ENCODE results near the gene BTBD6. TPM values are rescaled to one million over a fixed set of nuclear protein-coding genes. Genes with fewer than 3 reads are reported as not detected.
A peak's percentile ranks its signal among the peaks of the same experiment; 100 is the strongest.

The BTBD6 gene
- total RNA-seq, 1 experiment from 2014 or later = 7.8 TPM

GRCh38 chr14:105252552-105253328 is 4.4 kb downstream of the BTBD6 start:
- Mint-ChIP-seq H3K36me3 (peaks cover 4% of the 10 kb centered on the region; the same call in 1 of the 2 replicates), H3K4me3 (no peak overlapping the region), H3K4me1 (no peaks in the 10 kb centered on the region), H3K9me3 (no peaks in the 10 kb centered on the region), H3K27me3 (ENCODE audit: low read depth) (no peaks in the 10 kb centered on the region; the same call in 1 of the 2 replicates), H3K27ac (no peak overlapping the region)
- no peak for ATAC-seq
- CTCF ChIA-PET = no interaction called here
- TF ChIP-seq NR3C1 (CRISPR knock-in tag; conservative IDR thresholded peaks at IDR 0.05; ENCODE audit: low read depth) = no peak
- TF ChIP-seq, protein P1, sequence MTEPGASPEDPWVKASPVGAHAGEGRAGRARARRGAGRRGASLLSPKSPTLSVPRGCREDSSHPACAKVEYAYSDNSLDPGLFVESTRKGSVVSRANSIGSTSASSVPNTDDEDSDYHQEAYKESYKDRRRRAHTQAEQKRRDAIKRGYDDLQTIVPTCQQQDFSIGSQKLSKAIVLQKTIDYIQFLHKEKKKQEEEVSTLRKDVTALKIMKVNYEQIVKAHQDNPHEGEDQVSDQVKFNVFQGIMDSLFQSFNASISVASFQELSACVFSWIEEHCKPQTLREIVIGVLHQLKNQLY (CRISPR knock-in tag; IDR thresholded peaks at IDR 0.05) = no peak
- TF ChIP-seq CBFB (CRISPR knock-in tag; IDR thresholded peaks at IDR 0.05; ENCODE audit: low read depth) = no peak
- no peak for TF ChIP-seq ZNF219 (CRISPR knock-in tag; IDR thresholded peaks at IDR 0.05; ENCODE audit: borderline replicate concordance)
- TF ChIP-seq JUN (CRISPR knock-in tag; IDR thresholded peaks at IDR 0.05) = no peak
- DNase-seq (ENCODE audit: low spot score) = no peak
- POLR2A ChIA-PET = no interaction called here

DNA sequence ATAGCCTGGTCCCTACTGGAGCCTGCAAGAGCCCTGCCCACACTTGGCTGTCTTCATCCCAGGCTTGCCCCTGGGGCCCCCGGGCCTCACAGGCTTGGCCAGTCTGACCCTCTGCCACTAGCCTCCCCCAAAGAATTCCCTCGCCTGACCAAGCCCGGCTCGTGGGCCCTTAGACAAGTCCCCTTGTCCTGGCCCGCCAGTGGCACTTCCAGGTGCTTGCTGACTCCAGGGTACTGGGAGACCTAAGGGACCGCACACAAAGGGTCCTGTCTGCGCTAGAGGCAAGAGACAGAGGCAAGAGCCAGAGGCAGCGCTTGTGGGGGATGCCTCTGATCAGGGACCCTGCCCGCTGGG is 5.0 kb downstream of the BTBD6 start:
- Mint-ChIP-seq H3K9me3 (no peaks in the 10 kb centered on the region), H3K27me3 (ENCODE audit: low read depth) (no peaks in the 10 kb centered on the region), H3K27ac (0 out of 2 replicates have a peak overlapping the region, but pooled peaks have one; percentile 53), H3K4me1 (no peaks in the 10 kb centered on the region), H3K4me3 (no peak overlapping the region), H3K36me3 (peaks cover 4% of the 10 kb centered on the region; the same call in 1 of the 2 replicates)
- DNase-seq (ENCODE audit: low spot score) (no peak), ATAC-seq (no peak)
- ChIA-PET CTCF (no interaction called here), POLR2A (no interaction called here)
- no peak for TF ChIP-seq FOXP4 (CRISPR knock-in tag; IDR thresholded peaks at IDR 0.05)
- no peak for TF ChIP-seq MYBL2 (CRISPR knock-in tag; IDR thresholded peaks at IDR 0.05)
- no peak for TF ChIP-seq ZNF396 (CRISPR knock-in tag; IDR thresholded peaks at IDR 0.05; ENCODE audit: borderline replicate concordance)
- TF ChIP-seq ESRRA (CRISPR knock-in tag; IDR thresholded peaks at IDR 0.05; ENCODE audit: borderline replicate concordance) = no peak
- TF ChIP-seq FOXK1 (CRISPR knock-in tag; IDR thresholded peaks at IDR 0.05) = no peak
- TF ChIP-seq FOXP1 (CRISPR knock-in tag; IDR thresholded peaks at IDR 0.05; ENCODE audit: borderline replicate concordance) = no peak
- TF ChIP-seq SOX15 (CRISPR knock-in tag; IDR thresholded peaks at IDR 0.05) = no peak
- TF ChIP-seq NR3C1 (CRISPR knock-in tag; conservative IDR thresholded peaks at IDR 0.05; ENCODE audit: low read depth) = no peak
- no peak for TF ChIP-seq ZNF671 (CRISPR knock-in tag; IDR thresholded peaks at IDR 0.05)
- no peak for TF ChIP-seq ZNF263 (CRISPR knock-in tag; IDR thresholded peaks at IDR 0.05; ENCODE audit: low read depth)

DNA sequence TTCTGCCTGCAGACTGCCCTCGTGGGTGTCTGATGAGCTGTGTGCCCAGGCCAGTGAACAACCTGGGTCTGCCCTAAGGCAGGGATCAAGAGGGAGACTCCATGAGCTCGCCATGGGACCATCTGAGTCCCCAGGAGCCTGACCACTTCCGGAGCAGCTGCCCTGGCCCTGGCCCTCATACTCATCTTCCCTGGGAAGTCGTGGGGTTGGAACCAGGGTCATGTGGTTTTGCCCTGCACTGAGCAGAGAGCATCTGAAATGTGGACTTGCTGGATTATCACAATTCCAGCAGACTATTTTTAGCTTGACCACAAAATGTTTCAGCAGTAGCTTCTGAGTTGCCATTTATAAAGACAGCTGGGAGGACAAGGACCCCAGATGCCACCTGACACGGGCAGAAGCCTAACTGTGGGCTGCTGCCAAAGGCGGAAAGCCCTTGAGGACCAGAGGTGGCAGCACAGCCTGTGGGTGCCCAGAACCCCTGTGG is 6.7 kb downstream of the BTBD6 start:
- no peak for ATAC-seq
- H3K27me3 Mint-ChIP-seq (ENCODE audit: low read depth) = no peaks in the 10 kb centered on the region
- ChIA-PET POLR2A (no interaction called here), CTCF (interaction anchor here (1.0 to 1.1 kb wide), 2 partner anchors 20 to 97 kb away, joined by 3 read pairs; no protein-coding TSS in a partner anchor)
- H3K4me1 Mint-ChIP-seq = no peaks in the 10 kb centered on the region
- H3K36me3 Mint-ChIP-seq = peaks cover 3% of the 10 kb centered on the region; the same call in 1 of the 2 replicates
- no peak for DNase-seq (ENCODE audit: low spot score)
- H3K9me3 Mint-ChIP-seq = no peaks in the 10 kb centered on the region
- H3K4me3 Mint-ChIP-seq = no peak overlapping the region
- no peak overlapping the region for H3K27ac Mint-ChIP-seq
- no peak for TF ChIP-seq GRHL2 (CRISPR knock-in tag; IDR thresholded peaks at IDR 0.05; ENCODE audit: insufficient replicate concordance, severe bottlenecking)
- no peak for TF ChIP-seq RELA (CRISPR knock-in tag; IDR thresholded peaks at IDR 0.05; ENCODE audit: borderline replicate concordance)
- TF ChIP-seq, protein P2, sequence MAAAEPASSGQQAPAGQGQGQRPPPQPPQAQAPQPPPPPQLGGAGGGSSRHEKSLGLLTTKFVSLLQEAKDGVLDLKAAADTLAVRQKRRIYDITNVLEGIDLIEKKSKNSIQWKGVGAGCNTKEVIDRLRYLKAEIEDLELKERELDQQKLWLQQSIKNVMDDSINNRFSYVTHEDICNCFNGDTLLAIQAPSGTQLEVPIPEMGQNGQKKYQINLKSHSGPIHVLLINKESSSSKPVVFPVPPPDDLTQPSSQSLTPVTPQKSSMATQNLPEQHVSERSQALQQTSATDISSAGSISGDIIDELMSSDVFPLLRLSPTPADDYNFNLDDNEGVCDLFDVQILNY (CRISPR knock-in tag; IDR thresholded peaks at IDR 0.05) = no peak
- no peak for TF ChIP-seq E2F1 (CRISPR knock-in tag; IDR thresholded peaks at IDR 0.05)
- no peak for TF ChIP-seq FOXP1 (CRISPR knock-in tag; IDR thresholded peaks at IDR 0.05; ENCODE audit: borderline replicate concordance)
- TF ChIP-seq, protein P3, sequence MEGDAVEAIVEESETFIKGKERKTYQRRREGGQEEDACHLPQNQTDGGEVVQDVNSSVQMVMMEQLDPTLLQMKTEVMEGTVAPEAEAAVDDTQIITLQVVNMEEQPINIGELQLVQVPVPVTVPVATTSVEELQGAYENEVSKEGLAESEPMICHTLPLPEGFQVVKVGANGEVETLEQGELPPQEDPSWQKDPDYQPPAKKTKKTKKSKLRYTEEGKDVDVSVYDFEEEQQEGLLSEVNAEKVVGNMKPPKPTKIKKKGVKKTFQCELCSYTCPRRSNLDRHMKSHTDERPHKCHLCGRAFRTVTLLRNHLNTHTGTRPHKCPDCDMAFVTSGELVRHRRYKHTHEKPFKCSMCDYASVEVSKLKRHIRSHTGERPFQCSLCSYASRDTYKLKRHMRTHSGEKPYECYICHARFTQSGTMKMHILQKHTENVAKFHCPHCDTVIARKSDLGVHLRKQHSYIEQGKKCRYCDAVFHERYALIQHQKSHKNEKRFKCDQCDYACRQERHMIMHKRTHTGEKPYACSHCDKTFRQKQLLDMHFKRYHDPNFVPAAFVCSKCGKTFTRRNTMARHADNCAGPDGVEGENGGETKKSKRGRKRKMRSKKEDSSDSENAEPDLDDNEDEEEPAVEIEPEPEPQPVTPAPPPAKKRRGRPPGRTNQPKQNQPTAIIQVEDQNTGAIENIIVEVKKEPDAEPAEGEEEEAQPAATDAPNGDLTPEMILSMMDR (IDR thresholded peaks at IDR 0.05) = no peak
- TF ChIP-seq JUN (CRISPR knock-in tag; IDR thresholded peaks at IDR 0.05) = no peak
- TF ChIP-seq RORB (CRISPR knock-in tag; IDR thresholded peaks at IDR 0.05) = no peak
- TF ChIP-seq, protein P4, sequence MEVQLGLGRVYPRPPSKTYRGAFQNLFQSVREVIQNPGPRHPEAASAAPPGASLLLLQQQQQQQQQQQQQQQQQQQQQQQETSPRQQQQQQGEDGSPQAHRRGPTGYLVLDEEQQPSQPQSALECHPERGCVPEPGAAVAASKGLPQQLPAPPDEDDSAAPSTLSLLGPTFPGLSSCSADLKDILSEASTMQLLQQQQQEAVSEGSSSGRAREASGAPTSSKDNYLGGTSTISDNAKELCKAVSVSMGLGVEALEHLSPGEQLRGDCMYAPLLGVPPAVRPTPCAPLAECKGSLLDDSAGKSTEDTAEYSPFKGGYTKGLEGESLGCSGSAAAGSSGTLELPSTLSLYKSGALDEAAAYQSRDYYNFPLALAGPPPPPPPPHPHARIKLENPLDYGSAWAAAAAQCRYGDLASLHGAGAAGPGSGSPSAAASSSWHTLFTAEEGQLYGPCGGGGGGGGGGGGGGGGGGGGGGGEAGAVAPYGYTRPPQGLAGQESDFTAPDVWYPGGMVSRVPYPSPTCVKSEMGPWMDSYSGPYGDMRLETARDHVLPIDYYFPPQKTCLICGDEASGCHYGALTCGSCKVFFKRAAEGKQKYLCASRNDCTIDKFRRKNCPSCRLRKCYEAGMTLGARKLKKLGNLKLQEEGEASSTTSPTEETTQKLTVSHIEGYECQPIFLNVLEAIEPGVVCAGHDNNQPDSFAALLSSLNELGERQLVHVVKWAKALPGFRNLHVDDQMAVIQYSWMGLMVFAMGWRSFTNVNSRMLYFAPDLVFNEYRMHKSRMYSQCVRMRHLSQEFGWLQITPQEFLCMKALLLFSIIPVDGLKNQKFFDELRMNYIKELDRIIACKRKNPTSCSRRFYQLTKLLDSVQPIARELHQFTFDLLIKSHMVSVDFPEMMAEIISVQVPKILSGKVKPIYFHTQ (CRISPR knock-in tag; IDR thresholded peaks at IDR 0.05) = no peak
